HCT116 (cell line): Measurements from ENCODE around the gene MOV10. TPM values are rescaled to one million over a fixed set of nuclear protein-coding genes. Genes with fewer than 3 reads are reported as not detected.

ENCODE experiments used
- ATAC-seq: fragments of 200-7000 bp; cut with Tn5 transposase; 2 replicates; pipeline ENCODE4 v1.9.1; 2020; ENCODE audit warnings: mild to moderate bottlenecking, moderate library complexity
- BruUV-seq: library from RNA; stranded (reverse); fragments of 400-500 nt; replicated peaks from 2 replicates; lab custom pipeline; 2021; lab: Mats Ljungman, UMichigan
- CTCF ChIA-PET: fragments of 300-600 bp; sonication (Branson Sonifier 250); formaldehyde crosslinking; loops from one replicate; lab custom pipeline; 2021; ENCODE audit warnings: antibody characterized with exemption; lab: Charles Lee
- POLR2A ChIA-PET: fragments of 300-600, 350-600 bp; sonication (Branson Sonifier 250); formaldehyde crosslinking; loops from one replicate; lab custom pipeline; 2021; ENCODE audit warnings: antibody characterized with exemption; lab: Charles Lee
- RAD21 ChIA-PET, 2 experiments: fragments of 300-600 bp; sonication (Branson Sonifier 250); formaldehyde crosslinking; loops; one replicate each; lab custom pipeline; 2023; ENCODE audit warnings: low total read pairs in 2 of 2; ENCODE audit not compliant: uncharacterized antibody in 2 of 2, unreplicated experiment in 2 of 2, low non-redundant PET in 1 of 2; lab: Charles Lee
- DNase-seq: peaks from one replicate; pipeline ENCODE4 v3.0.0-alpha.2; 2010; ENCODE audit warnings: low read depth, low spot score
- H2AFZ ChIP-seq: fragments of 200-600 bp; shearing (Covaris generic), sonication (generic); 2 replicates; pipeline ENCODE4 v1.6.1; 2017; ENCODE audit warnings: low read depth, mixed run types, mixed read lengths, antibody characterized with exemption, low read length; ENCODE audit not compliant: poor library complexity, severe bottlenecking
- H3K27ac ChIP-seq: 2 replicates; pipeline ENCODE4 v1.5.1; 2012; ENCODE audit warnings: low read depth, low read length
- H3K27me3 ChIP-seq: fragments of 200-600 bp; sonication (generic); 2 replicates; pipeline ENCODE4 v1.6.1; 2016; ENCODE audit warnings: mixed run types, low read length, mixed read lengths; ENCODE audit not compliant: insufficient read depth
- H3K36me3 ChIP-seq, 2 experiments: fragments of 200-500 bp in 1 of 2; fragments of 200-600 bp in 1 of 2; sonication (Bioruptor generic) in 1 of 2; sonication (generic) in 1 of 2; 2 replicates each; pipeline versions ENCODE4 v1.5.1 to v1.6.1; 2014 to 2016; ENCODE audit warnings: low read length in 2 of 2, inconsistent platforms in 1 of 2, mixed read lengths in 1 of 2, mixed run types in 1 of 2; ENCODE audit not compliant: insufficient read depth in 2 of 2, control insufficient read depth in 1 of 2
- H3K4me1 ChIP-seq, 2 experiments: fragments of 200-600 bp in 1 of 2; sonication (generic) in 1 of 2; 2 replicates each; pipeline versions ENCODE4 v1.5.1 to v1.6.1; 2012 to 2017; ENCODE audit warnings: low read length in 2 of 2, inconsistent platforms in 1 of 2, mild to moderate bottlenecking in 1 of 2, mixed read lengths in 1 of 2, mixed run types in 1 of 2, moderate library complexity in 1 of 2; ENCODE audit not compliant: insufficient read depth in 2 of 2, control insufficient read depth in 1 of 2
- H3K4me2 ChIP-seq: fragments of 200-600 bp; sonication (generic); 2 replicates; pipeline ENCODE4 v1.6.1; 2017; ENCODE audit warnings: mixed run types, low read length, mixed read lengths
- H3K4me3 ChIP-seq, 2 experiments: fragments of 200-600 bp in 1 of 2; sonication (generic) in 1 of 2; replicated peaks in 1 of 2; 2 replicates each; pipeline ENCODE4 v1.5.1; 2011 to 2016; ENCODE audit warnings: low read length in 2 of 2, control low read depth in 1 of 2, low read depth in 1 of 2, mild to moderate bottlenecking in 1 of 2, mixed read lengths in 1 of 2, mixed run types in 1 of 2
- H3K79me2 ChIP-seq: fragments of 200-600 bp; sonication (generic); 2 replicates; pipeline ENCODE4 v1.6.1; 2017; ENCODE audit warnings: mild to moderate bottlenecking, mixed run types, low read length, moderate library complexity, mixed read lengths; ENCODE audit not compliant: insufficient read depth
- H3K9ac ChIP-seq: fragments of 200-600 bp; sonication (generic); 2 replicates; pipeline ENCODE4 v1.6.1; 2016; ENCODE audit warnings: low read length, mixed read lengths
- H3K9me2 ChIP-seq: fragments of 200-600 bp; sonication (generic), shearing (Covaris generic); 2 replicates; pipeline ENCODE4 v1.6.1; 2017; ENCODE audit warnings: mixed run types, mild to moderate bottlenecking, moderate library complexity; ENCODE audit not compliant: insufficient read depth
- H3K9me3 ChIP-seq, 2 experiments: fragments of 200-500 bp in 1 of 2; fragments of 200-600 bp in 1 of 2; sonication (Bioruptor generic) in 1 of 2; sonication (generic) in 1 of 2; 2 replicates each; pipeline ENCODE4 v1.6.1; 2014 to 2017; ENCODE audit warnings: low read length in 2 of 2, mixed read lengths in 2 of 2, inconsistent platforms in 1 of 2, low read depth in 1 of 2, mild to moderate bottlenecking in 1 of 2, mixed run types in 1 of 2, moderate library complexity in 1 of 2; ENCODE audit not compliant: control insufficient read depth in 1 of 2, insufficient read depth in 1 of 2
- H4K20me1 ChIP-seq: fragments of 200-600 bp; sonication (generic), shearing (Covaris generic); 2 replicates; pipeline ENCODE4 v1.6.1; 2017; ENCODE audit warnings: mixed run types, mild to moderate bottlenecking, moderate library complexity; ENCODE audit not compliant: insufficient read depth
- ATF3 ChIP-seq: IDR thresholded peaks from 2 replicates; pipeline ENCODE4 v1.6.1; 2012
- CBX3 ChIP-seq: IDR thresholded peaks from 2 replicates; pipeline ENCODE4 v1.6.1; 2012; ENCODE audit warnings: low read depth
- CEBPB ChIP-seq: IDR thresholded peaks from 2 replicates; pipeline ENCODE4 v1.6.1; 2012; ENCODE audit warnings: low read depth
- EGR1 ChIP-seq: IDR thresholded peaks from 2 replicates; pipeline ENCODE4 v1.6.1; 2012; ENCODE audit warnings: low read depth
- EZH2 ChIP-seq: fragments of 200-600 bp; sonication (generic); IDR thresholded peaks from 2 replicates; pipeline ENCODE4 v1.6.1; 2017; ENCODE audit warnings: antibody characterized with exemption, mixed run types
- EZH2phosphoT487 ChIP-seq: fragments of 200-600 bp; IDR thresholded peaks from 2 replicates; pipeline ENCODE4 v1.6.1; 2018; ENCODE audit warnings: antibody characterized with exemption, borderline replicate concordance
- POLR2AphosphoS5 ChIP-seq: IDR thresholded peaks from 2 replicates; pipeline ENCODE4 v1.6.1; 2011; ENCODE audit warnings: mild to moderate bottlenecking, low read depth, low read length, moderate library complexity
- RAD21 ChIP-seq: IDR thresholded peaks from 2 replicates; pipeline ENCODE4 v1.6.1; 2012; ENCODE audit warnings: low read depth, mild to moderate bottlenecking
- SIN3A ChIP-seq: IDR thresholded peaks from 2 replicates; pipeline ENCODE4 v1.6.1; 2012; ENCODE audit warnings: low read depth
- SP1 ChIP-seq: IDR thresholded peaks from 2 replicates; pipeline ENCODE4 v1.6.1; 2012; ENCODE audit warnings: low read depth
- SRF ChIP-seq: IDR thresholded peaks from 2 replicates; pipeline ENCODE4 v1.6.1; 2012; ENCODE audit warnings: low read depth
- TCF7L2 ChIP-seq: IDR thresholded peaks from 2 replicates; pipeline ENCODE4 v1.7.0; 2011; ENCODE audit warnings: borderline replicate concordance, inconsistent platforms; ENCODE audit not compliant: insufficient read depth, insufficient read length; ENCODE audit errors: extremely low read depth
- YY1 ChIP-seq: IDR thresholded peaks from 2 replicates; pipeline ENCODE4 v1.6.1; 2011; ENCODE audit warnings: low read length, low read depth, moderate library complexity, mild to moderate bottlenecking; ENCODE audit not compliant: insufficient replicate concordance; ENCODE audit errors: extremely low read depth
- ZNF274 ChIP-seq: fragments of 200-500 bp; sonication (Bioruptor generic); IDR thresholded peaks from 2 replicates; pipeline ENCODE4 v1.6.1; 2014; ENCODE audit warnings: mild to moderate bottlenecking, low read depth, low read length, inconsistent platforms
- intact Hi-C: fragments of 100-400 bp; cut with micrococcal nuclease; formaldehyde crosslinking; loops from 2 replicates; pipeline ENCODE4 v1.10.0; 2022
- total RNA-seq: library from RNA; stranded (reverse); gene quantifications from one replicate; pipeline ENCODE4 v1.2.1, GENCODE V29; 2021; ENCODE audit not compliant: unreplicated experiment
- TF ChIP-seq, protein P1 (sequence below): IDR thresholded peaks from 2 replicates; pipeline ENCODE4 v1.6.1; 2012
- TF ChIP-seq, protein P2 (sequence below), 3 experiments: fragments of 200-600 bp in 1 of 3; sonication (generic) in 1 of 3; IDR thresholded peaks in 2 of 3; conservative IDR thresholded peaks in 1 of 3; 2 replicates each; pipeline ENCODE4 v1.5.1; 2012 to 2017; ENCODE audit warnings: low read depth in 2 of 3, low read length in 2 of 3, antibody characterized with exemption in 1 of 3, borderline replicate concordance in 1 of 3, control low read depth in 1 of 3, mild to moderate bottlenecking in 1 of 3, mixed read lengths in 1 of 3, mixed run types in 1 of 3, moderate library complexity in 1 of 3; ENCODE audit not compliant: insufficient read depth in 1 of 3

Gene MOV10
- total RNA-seq, 1 experiment from 2014 or later: 109 TPM

- no peak for TF ChIP-seq RAD21
These were observed 34.0 kb downstream of the MOV10 start (continued) for GRCh38 chr1:112708489-112708888.

- no peak overlapping the region for H3K9ac ChIP-seq
- ATAC-seq (no peak), DNase-seq (no peak)
- intact Hi-C loops: no loop called here
- H3K79me2 ChIP-seq: peaks cover 17% of the 10 kb centered on the region
- H4K20me1 ChIP-seq: no peaks in the 10 kb centered on the region
- RAD21 ChIA-PET: no interaction called here
- no peak overlapping the region for H2AFZ ChIP-seq
- CTCF ChIA-PET: no interaction called here
- no TSS peak for BruUV-seq
- no peak overlapping the region for H3K4me3 ChIP-seq
- no peak overlapping the region for H3K4me2 ChIP-seq
- no peaks in the 10 kb centered on the region for H3K9me3 ChIP-seq
- no peak overlapping the region for H3K27ac ChIP-seq
- H3K4me1 ChIP-seq: peaks cover 30 to 37% of the 10 kb centered on the region in 2 experiments
- TF ChIP-seq SIN3A (no peak), EZH2 (no peak)
- no peaks in the 10 kb centered on the region for H3K36me3 ChIP-seq
- POLR2A ChIA-PET: interaction anchor here (1.3 kb wide), 1 partner anchor 36 kb away, joined by 3 read pairs; the partner anchor contains the start of gene MOV10
- no peaks in the 10 kb centered on the region for H3K27me3 ChIP-seq
- no peaks in the 10 kb centered on the region for H3K9me2 ChIP-seq
These were observed 35.7 kb downstream of the MOV10 start for GRCh38 chr1:112710159-112710558.

DNA sequence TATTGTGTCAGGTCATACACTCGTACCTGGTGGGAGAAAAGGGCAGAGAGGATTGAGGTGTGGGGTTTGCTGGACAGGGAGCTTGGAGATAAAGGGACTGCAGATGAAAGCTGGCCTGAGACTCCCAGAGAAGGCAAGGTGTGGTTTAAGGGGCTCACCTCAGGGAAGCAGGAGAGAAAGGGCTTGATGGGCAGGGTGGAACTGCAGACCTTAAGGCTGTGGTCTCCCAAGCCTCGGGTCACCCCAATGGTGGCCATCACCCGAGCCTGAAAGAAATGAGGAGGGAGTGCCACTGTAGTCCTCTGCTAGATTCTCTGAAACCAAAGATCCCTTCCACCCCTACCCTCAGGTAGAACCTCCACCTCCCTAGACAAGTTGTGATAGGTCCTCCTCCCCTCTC is 36.1 kb downstream of the MOV10 start:
- DNase-seq (no peak), ATAC-seq (no peak)
- Histone ChIP-seq H3K9me2 (no peaks in the 10 kb centered on the region), H3K4me3 (no peak overlapping the region), H3K9ac (no peak overlapping the region), H3K27me3 (no peaks in the 10 kb centered on the region), H3K4me1 (peaks cover 25 to 36% of the 10 kb centered on the region in 2 experiments), H3K79me2 (peaks cover 13% of the 10 kb centered on the region), H3K27ac (no peak overlapping the region), H3K36me3 (no peaks in the 10 kb centered on the region), H3K9me3 (no peaks in the 10 kb centered on the region), H4K20me1 (no peaks in the 10 kb centered on the region), H2AFZ (no peak overlapping the region), H3K4me2 (no peak overlapping the region)
- no TSS peak for BruUV-seq
- RAD21 ChIA-PET: no interaction called here
- intact Hi-C loops: no loop called here
- POLR2A ChIA-PET: interaction anchor here (1.3 kb wide), 1 partner anchor 36 kb away, joined by 3 read pairs; the partner anchor contains the start of gene MOV10
- CTCF ChIA-PET: no interaction called here
- TF ChIP-seq SRF: no peak
- no peak for TF ChIP-seq SP1
- no peak for TF ChIP-seq POLR2AphosphoS5
- no peak for TF ChIP-seq RAD21
- TF ChIP-seq EZH2phosphoT487: no peak
- TF ChIP-seq EGR1: no peak
- TF ChIP-seq CEBPB: no peak
- TF ChIP-seq, protein P1, sequence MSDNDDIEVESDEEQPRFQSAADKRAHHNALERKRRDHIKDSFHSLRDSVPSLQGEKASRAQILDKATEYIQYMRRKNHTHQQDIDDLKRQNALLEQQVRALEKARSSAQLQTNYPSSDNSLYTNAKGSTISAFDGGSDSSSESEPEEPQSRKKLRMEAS: no peak
- no peak for TF ChIP-seq CBX3
- no peak for TF ChIP-seq ZNF274
- no peak for TF ChIP-seq SIN3A
- no peak for TF ChIP-seq YY1
- no peak for TF ChIP-seq TCF7L2
- TF ChIP-seq ATF3: no peak
- TF ChIP-seq, protein P2, sequence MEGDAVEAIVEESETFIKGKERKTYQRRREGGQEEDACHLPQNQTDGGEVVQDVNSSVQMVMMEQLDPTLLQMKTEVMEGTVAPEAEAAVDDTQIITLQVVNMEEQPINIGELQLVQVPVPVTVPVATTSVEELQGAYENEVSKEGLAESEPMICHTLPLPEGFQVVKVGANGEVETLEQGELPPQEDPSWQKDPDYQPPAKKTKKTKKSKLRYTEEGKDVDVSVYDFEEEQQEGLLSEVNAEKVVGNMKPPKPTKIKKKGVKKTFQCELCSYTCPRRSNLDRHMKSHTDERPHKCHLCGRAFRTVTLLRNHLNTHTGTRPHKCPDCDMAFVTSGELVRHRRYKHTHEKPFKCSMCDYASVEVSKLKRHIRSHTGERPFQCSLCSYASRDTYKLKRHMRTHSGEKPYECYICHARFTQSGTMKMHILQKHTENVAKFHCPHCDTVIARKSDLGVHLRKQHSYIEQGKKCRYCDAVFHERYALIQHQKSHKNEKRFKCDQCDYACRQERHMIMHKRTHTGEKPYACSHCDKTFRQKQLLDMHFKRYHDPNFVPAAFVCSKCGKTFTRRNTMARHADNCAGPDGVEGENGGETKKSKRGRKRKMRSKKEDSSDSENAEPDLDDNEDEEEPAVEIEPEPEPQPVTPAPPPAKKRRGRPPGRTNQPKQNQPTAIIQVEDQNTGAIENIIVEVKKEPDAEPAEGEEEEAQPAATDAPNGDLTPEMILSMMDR (IDR thresholded peaks at IDR 0.05 in 2 of 3, conservative IDR thresholded peaks at IDR 0.05 in 1 of 3; ENCODE audit: borderline replicate concordance in 1 of 3, insufficient read depth in 1 of 3, low read depth in 2 of 3, low read length in 2 of 3): no peak
